BLaER1 (cell line): ENCODE measurements around the gene TCERG1L.
"Not testable (repeated sequence)": the region's sequence is repeated elsewhere in the genome, so short reads cannot be mapped to it uniquely, and the experiment has no call there.

Experiments
- H3K27ac ChIP-seq: shearing (Covaris generic); formaldehyde crosslinking; 2 replicates; pipeline ENCODE4 v1.8.1; 2022
- H3K27me3 ChIP-seq: shearing (Covaris generic); formaldehyde crosslinking; 2 replicates; pipeline ENCODE4 v1.8.1; 2022
- H3K36me3 ChIP-seq: shearing (Covaris generic); formaldehyde crosslinking; 2 replicates; pipeline ENCODE4 v1.8.1; 2022
- H3K4me1 ChIP-seq: shearing (Covaris generic); formaldehyde crosslinking; 2 replicates; pipeline ENCODE4 v1.8.1; 2022
- H3K4me2 ChIP-seq: shearing (Covaris generic); formaldehyde crosslinking; 2 replicates; pipeline ENCODE4 v1.8.1; 2022
- H3K4me3 ChIP-seq: shearing (Covaris generic); formaldehyde crosslinking; 2 replicates; pipeline ENCODE4 v1.8.1; 2022
- H3K9ac ChIP-seq: shearing (Covaris generic); formaldehyde crosslinking; 2 replicates; pipeline ENCODE4 v1.8.1; 2022
- H3K9me3 ChIP-seq: shearing (Covaris generic); formaldehyde crosslinking; 2 replicates; pipeline ENCODE4 v1.8.1; 2022
- H4K20me1 ChIP-seq: shearing (Covaris generic); formaldehyde crosslinking; 2 replicates; pipeline ENCODE4 v1.8.1; 2022
- Cebpa-rat ChIP-seq: shearing (Covaris generic); IDR thresholded peaks from 2 replicates; pipeline ENCODE4 v1.8.1; 2022

The TCERG1L gene

GRCh38 chr10:131237991-131238651 is 73.4 kb downstream of the TCERG1L start:
- no peak for TF ChIP-seq Cebpa-rat
- Histone ChIP-seq H3K4me2 (peak overlapping the region; percentile 97), H3K27ac (peak overlapping the region; percentile 83), H4K20me1 (no peaks in the 10 kb centered on the region), H3K4me3 (peak overlapping the region; percentile 56), H3K9ac (peak overlapping the region; percentile 58), H3K4me1 (peaks cover 99% of the 10 kb centered on the region), H3K36me3 (peaks cover 59% of the 10 kb centered on the region), H3K9me3 (peaks cover 17% of the 10 kb centered on the region), H3K27me3 (no peaks in the 10 kb centered on the region)

GRCh38 chr10:131234606-131235005 is 76.9 kb downstream of the TCERG1L start:
- not testable (repeated sequence) for H3K27me3 ChIP-seq, H3K27ac ChIP-seq, H3K9ac ChIP-seq, H4K20me1 ChIP-seq
- peaks cover 99% of the 10 kb centered on the region for H3K4me1 ChIP-seq
- H3K36me3 ChIP-seq: peaks cover 47% of the 10 kb centered on the region
- H3K9me3 ChIP-seq: peaks cover 17% of the 10 kb centered on the region
- H3K4me2 ChIP-seq: peak overlapping the region; percentile 17; the same call in 1 of the 2 replicates
- 0 out of 2 replicates have a peak overlapping the region, but pooled peaks have one; percentile 5 for H3K4me3 ChIP-seq

GRCh38 chr10:131233611-131234258 is 77.8 kb downstream of the TCERG1L start:
- peaks cover 17% of the 10 kb centered on the region for H3K9me3 ChIP-seq
- no peak overlapping the region for H3K9ac ChIP-seq
- H3K4me2 ChIP-seq: peak overlapping the region; percentile 88
- H3K27ac ChIP-seq: no peak overlapping the region
- no peak overlapping the region for H3K4me3 ChIP-seq
- H3K27me3 ChIP-seq: no peaks in the 10 kb centered on the region
- H3K36me3 ChIP-seq: peaks cover 51% of the 10 kb centered on the region
- peaks cover 99% of the 10 kb centered on the region for H3K4me1 ChIP-seq
- no peak for TF ChIP-seq Cebpa-rat
- 0 out of 2 replicates have a peak, but pooled peaks cover 7% of the 10 kb centered on the region for H4K20me1 ChIP-seq

GRCh38 chr10:131231965-131232541 is 79.5 kb downstream of the TCERG1L start:
- H3K4me3 ChIP-seq: no peak overlapping the region
- H3K27me3 ChIP-seq: no peaks in the 10 kb centered on the region
- no peak overlapping the region for H3K9ac ChIP-seq
- peak overlapping the region; percentile 74; the same call in 1 of the 2 replicates for H3K27ac ChIP-seq
- peaks cover 12% of the 10 kb centered on the region for H4K20me1 ChIP-seq
- peaks cover 94% of the 10 kb centered on the region for H3K4me1 ChIP-seq
- H3K36me3 ChIP-seq: peaks cover 51% of the 10 kb centered on the region
- peak overlapping the region; percentile 88 for H3K4me2 ChIP-seq
- peaks cover 17% of the 10 kb centered on the region for H3K9me3 ChIP-seq
- no peak for TF ChIP-seq Cebpa-rat

- peaks cover 94% of the 10 kb centered on the region for H3K4me1 ChIP-seq
- no peak for TF ChIP-seq Cebpa-rat
- H3K4me2 ChIP-seq: peak overlapping the region; percentile 88
These were observed 80.1 kb downstream of the TCERG1L start for GRCh38 chr10:131231323-131231964.

GRCh38 chr10:131230641-131231322 is 80.7 kb downstream of the TCERG1L start:
- peaks cover 51% of the 10 kb centered on the region for H3K36me3 ChIP-seq
- no peak overlapping the region for H3K4me3 ChIP-seq
- 0 out of 2 replicates have a peak overlapping the region, but pooled peaks have one; percentile 1 for H3K9ac ChIP-seq
- peaks cover 17% of the 10 kb centered on the region for H4K20me1 ChIP-seq
- H3K9me3 ChIP-seq: peaks cover 11% of the 10 kb centered on the region
- no peak for TF ChIP-seq Cebpa-rat
- H3K4me2 ChIP-seq: peak overlapping the region; percentile 88
- peaks cover 94% of the 10 kb centered on the region for H3K4me1 ChIP-seq
- H3K27me3 ChIP-seq: no peaks in the 10 kb centered on the region
- H3K27ac ChIP-seq: peak overlapping the region; percentile 74

More at GRCh38 chr10:131231323-131231964, 80.1 kb downstream of the TCERG1L start:
- peaks cover 51% of the 10 kb centered on the region for H3K36me3 ChIP-seq
- no peak overlapping the region for H3K4me3 ChIP-seq
- H3K27ac ChIP-seq: peak overlapping the region; percentile 74; the same call in 1 of the 2 replicates
- H3K9me3 ChIP-seq: peaks cover 15% of the 10 kb centered on the region
- H3K9ac ChIP-seq: 0 out of 2 replicates have a peak overlapping the region, but pooled peaks have one; percentile 1
- peaks cover 17% of the 10 kb centered on the region for H4K20me1 ChIP-seq
- no peaks in the 10 kb centered on the region for H3K27me3 ChIP-seq

GRCh38 chr10:131230166-131230565 is 81.4 kb downstream of the TCERG1L start:
- peaks cover 9% of the 10 kb centered on the region for H3K9me3 ChIP-seq
- H4K20me1 ChIP-seq: peaks cover 17% of the 10 kb centered on the region
- peak overlapping the region; percentile 88 for H3K4me2 ChIP-seq

GRCh38 chr10:131227163-131227740 is 84.3 kb downstream of the TCERG1L start:
- TF ChIP-seq Cebpa-rat: no peak
- H3K4me2 ChIP-seq: peak overlapping the region; percentile 95
- peaks cover 17% of the 10 kb centered on the region for H4K20me1 ChIP-seq
- H3K27ac ChIP-seq: peak overlapping the region; percentile 35
- H3K27me3 ChIP-seq: no peaks in the 10 kb centered on the region
- no peaks in the 10 kb centered on the region for H3K9me3 ChIP-seq
- no peak overlapping the region for H3K9ac ChIP-seq
- peaks cover 29% of the 10 kb centered on the region; the same call in 1 of the 2 replicates for H3K36me3 ChIP-seq
- H3K4me1 ChIP-seq: peaks cover 95% of the 10 kb centered on the region
- no peak overlapping the region; the same call in 1 of the 2 replicates for H3K4me3 ChIP-seq

More at GRCh38 chr10:131230166-131230565, 81.4 kb downstream of the TCERG1L start:
- H3K27ac ChIP-seq: peak overlapping the region; percentile 74
- peak overlapping the region; percentile 50; the same call in 1 of the 2 replicates for H3K9ac ChIP-seq
- no peaks in the 10 kb centered on the region for H3K27me3 ChIP-seq
- TF ChIP-seq Cebpa-rat: no peak; the same call in 1 of the 2 replicates
- H3K4me1 ChIP-seq: peaks cover 95% of the 10 kb centered on the region
- peaks cover 46% of the 10 kb centered on the region for H3K36me3 ChIP-seq
- peak overlapping the region; percentile 29; the same call in 1 of the 2 replicates for H3K4me3 ChIP-seq
